HCT116 (cell line): ENCODE results near the gene RCL1. TPM values are rescaled to one million over a fixed set of nuclear protein-coding genes. Genes with fewer than 3 reads are reported as not detected.

Source experiments
- ATAC-seq: fragments of 200-7000 bp; cut with Tn5 transposase; 2 replicates; pipeline ENCODE4 v1.9.1; 2020; ENCODE audit warnings: mild to moderate bottlenecking, moderate library complexity
- BruUV-seq: library from RNA; stranded (reverse); fragments of 400-500 nt; replicated peaks from 2 replicates; lab custom pipeline; 2021; lab: Mats Ljungman, UMichigan
- CTCF ChIA-PET: fragments of 300-600 bp; sonication (Branson Sonifier 250); formaldehyde crosslinking; loops from one replicate; lab custom pipeline; 2021; ENCODE audit warnings: antibody characterized with exemption; lab: Charles Lee
- POLR2A ChIA-PET: fragments of 300-600, 350-600 bp; sonication (Branson Sonifier 250); formaldehyde crosslinking; loops from one replicate; lab custom pipeline; 2021; ENCODE audit warnings: antibody characterized with exemption; lab: Charles Lee
- RAD21 ChIA-PET, 2 experiments: fragments of 300-600 bp; sonication (Branson Sonifier 250); formaldehyde crosslinking; loops; one replicate each; lab custom pipeline; 2023; ENCODE audit warnings: low total read pairs in 2 of 2; ENCODE audit not compliant: uncharacterized antibody in 2 of 2, unreplicated experiment in 2 of 2, low non-redundant PET in 1 of 2; lab: Charles Lee
- DNase-seq: peaks from one replicate; pipeline ENCODE4 v3.0.0-alpha.2; 2010; ENCODE audit warnings: low read depth, low spot score
- H2AFZ ChIP-seq: fragments of 200-600 bp; shearing (Covaris generic), sonication (generic); 2 replicates; pipeline ENCODE4 v1.6.1; 2017; ENCODE audit warnings: low read depth, mixed run types, mixed read lengths, antibody characterized with exemption, low read length; ENCODE audit not compliant: poor library complexity, severe bottlenecking
- H3K27ac ChIP-seq: 2 replicates; pipeline ENCODE4 v1.5.1; 2012; ENCODE audit warnings: low read depth, low read length
- H3K27me3 ChIP-seq: fragments of 200-600 bp; sonication (generic); 2 replicates; pipeline ENCODE4 v1.6.1; 2016; ENCODE audit warnings: mixed run types, low read length, mixed read lengths; ENCODE audit not compliant: insufficient read depth
- H3K36me3 ChIP-seq, 2 experiments: fragments of 200-500 bp in 1 of 2; fragments of 200-600 bp in 1 of 2; sonication (Bioruptor generic) in 1 of 2; sonication (generic) in 1 of 2; 2 replicates each; pipeline versions ENCODE4 v1.5.1 to v1.6.1; 2014 to 2016; ENCODE audit warnings: low read length in 2 of 2, inconsistent platforms in 1 of 2, mixed read lengths in 1 of 2, mixed run types in 1 of 2; ENCODE audit not compliant: insufficient read depth in 2 of 2, control insufficient read depth in 1 of 2
- H3K4me1 ChIP-seq, 2 experiments: fragments of 200-600 bp in 1 of 2; sonication (generic) in 1 of 2; 2 replicates each; pipeline versions ENCODE4 v1.5.1 to v1.6.1; 2012 to 2017; ENCODE audit warnings: low read length in 2 of 2, inconsistent platforms in 1 of 2, mild to moderate bottlenecking in 1 of 2, mixed read lengths in 1 of 2, mixed run types in 1 of 2, moderate library complexity in 1 of 2; ENCODE audit not compliant: insufficient read depth in 2 of 2, control insufficient read depth in 1 of 2
- H3K4me2 ChIP-seq: fragments of 200-600 bp; sonication (generic); 2 replicates; pipeline ENCODE4 v1.6.1; 2017; ENCODE audit warnings: mixed run types, low read length, mixed read lengths
- H3K4me3 ChIP-seq, 2 experiments: fragments of 200-600 bp in 1 of 2; sonication (generic) in 1 of 2; replicated peaks in 1 of 2; 2 replicates each; pipeline ENCODE4 v1.5.1; 2011 to 2016; ENCODE audit warnings: low read length in 2 of 2, control low read depth in 1 of 2, low read depth in 1 of 2, mild to moderate bottlenecking in 1 of 2, mixed read lengths in 1 of 2, mixed run types in 1 of 2
- H3K79me2 ChIP-seq: fragments of 200-600 bp; sonication (generic); 2 replicates; pipeline ENCODE4 v1.6.1; 2017; ENCODE audit warnings: mild to moderate bottlenecking, mixed run types, low read length, moderate library complexity, mixed read lengths; ENCODE audit not compliant: insufficient read depth
- H3K9ac ChIP-seq: fragments of 200-600 bp; sonication (generic); 2 replicates; pipeline ENCODE4 v1.6.1; 2016; ENCODE audit warnings: low read length, mixed read lengths
- H3K9me2 ChIP-seq: fragments of 200-600 bp; sonication (generic), shearing (Covaris generic); 2 replicates; pipeline ENCODE4 v1.6.1; 2017; ENCODE audit warnings: mixed run types, mild to moderate bottlenecking, moderate library complexity; ENCODE audit not compliant: insufficient read depth
- H3K9me3 ChIP-seq, 2 experiments: fragments of 200-500 bp in 1 of 2; fragments of 200-600 bp in 1 of 2; sonication (Bioruptor generic) in 1 of 2; sonication (generic) in 1 of 2; 2 replicates each; pipeline ENCODE4 v1.6.1; 2014 to 2017; ENCODE audit warnings: low read length in 2 of 2, mixed read lengths in 2 of 2, inconsistent platforms in 1 of 2, low read depth in 1 of 2, mild to moderate bottlenecking in 1 of 2, mixed run types in 1 of 2, moderate library complexity in 1 of 2; ENCODE audit not compliant: control insufficient read depth in 1 of 2, insufficient read depth in 1 of 2
- H4K20me1 ChIP-seq: fragments of 200-600 bp; sonication (generic), shearing (Covaris generic); 2 replicates; pipeline ENCODE4 v1.6.1; 2017; ENCODE audit warnings: mixed run types, mild to moderate bottlenecking, moderate library complexity; ENCODE audit not compliant: insufficient read depth
- ATF3 ChIP-seq: IDR thresholded peaks from 2 replicates; pipeline ENCODE4 v1.6.1; 2012
- CBX3 ChIP-seq: IDR thresholded peaks from 2 replicates; pipeline ENCODE4 v1.6.1; 2012; ENCODE audit warnings: low read depth
- CEBPB ChIP-seq: IDR thresholded peaks from 2 replicates; pipeline ENCODE4 v1.6.1; 2012; ENCODE audit warnings: low read depth
- CTCF ChIP-seq, 3 experiments: fragments of 200-600 bp in 1 of 3; sonication (generic) in 1 of 3; IDR thresholded peaks in 2 of 3; conservative IDR thresholded peaks in 1 of 3; 2 replicates each; pipeline ENCODE4 v1.5.1; 2012 to 2017; ENCODE audit warnings: low read depth in 2 of 3, low read length in 2 of 3, antibody characterized with exemption in 1 of 3, borderline replicate concordance in 1 of 3, control low read depth in 1 of 3, mild to moderate bottlenecking in 1 of 3, mixed read lengths in 1 of 3, mixed run types in 1 of 3, moderate library complexity in 1 of 3; ENCODE audit not compliant: insufficient read depth in 1 of 3
- EGR1 ChIP-seq: IDR thresholded peaks from 2 replicates; pipeline ENCODE4 v1.6.1; 2012; ENCODE audit warnings: low read depth
- ELF1 ChIP-seq: IDR thresholded peaks from 2 replicates; pipeline ENCODE4 v1.6.1; 2012; ENCODE audit warnings: low read depth, borderline replicate concordance
- EZH2 ChIP-seq: fragments of 200-600 bp; sonication (generic); IDR thresholded peaks from 2 replicates; pipeline ENCODE4 v1.6.1; 2017; ENCODE audit warnings: antibody characterized with exemption, mixed run types
- EZH2phosphoT487 ChIP-seq: fragments of 200-600 bp; IDR thresholded peaks from 2 replicates; pipeline ENCODE4 v1.6.1; 2018; ENCODE audit warnings: antibody characterized with exemption, borderline replicate concordance
- FOSL1 ChIP-seq: IDR thresholded peaks from 2 replicates; pipeline ENCODE4 v1.6.1; 2012; ENCODE audit warnings: low read depth
- JUND ChIP-seq: IDR thresholded peaks from 2 replicates; pipeline ENCODE4 v1.6.1; 2012
- MAX ChIP-seq: IDR thresholded peaks from 2 replicates; pipeline ENCODE4 v1.6.1; 2012
- POLR2A ChIP-seq: IDR thresholded peaks from 2 replicates; pipeline ENCODE4 v1.7.0; 2011; ENCODE audit warnings: borderline replicate concordance; ENCODE audit not compliant: insufficient read depth, insufficient read length; ENCODE audit errors: extremely low read depth
- POLR2AphosphoS5 ChIP-seq: IDR thresholded peaks from 2 replicates; pipeline ENCODE4 v1.6.1; 2011; ENCODE audit warnings: mild to moderate bottlenecking, low read depth, low read length, moderate library complexity
- RAD21 ChIP-seq: IDR thresholded peaks from 2 replicates; pipeline ENCODE4 v1.6.1; 2012; ENCODE audit warnings: low read depth, mild to moderate bottlenecking
- REST ChIP-seq: IDR thresholded peaks from 2 replicates; pipeline ENCODE4 v1.6.1; 2012; ENCODE audit warnings: low read depth
- SIN3A ChIP-seq: IDR thresholded peaks from 2 replicates; pipeline ENCODE4 v1.6.1; 2012; ENCODE audit warnings: low read depth
- SRF ChIP-seq: IDR thresholded peaks from 2 replicates; pipeline ENCODE4 v1.6.1; 2012; ENCODE audit warnings: low read depth
- TCF7L2 ChIP-seq: IDR thresholded peaks from 2 replicates; pipeline ENCODE4 v1.7.0; 2011; ENCODE audit warnings: borderline replicate concordance, inconsistent platforms; ENCODE audit not compliant: insufficient read depth, insufficient read length; ENCODE audit errors: extremely low read depth
- YY1 ChIP-seq: IDR thresholded peaks from 2 replicates; pipeline ENCODE4 v1.6.1; 2011; ENCODE audit warnings: low read length, low read depth, moderate library complexity, mild to moderate bottlenecking; ENCODE audit not compliant: insufficient replicate concordance; ENCODE audit errors: extremely low read depth
- ZFX ChIP-seq: fragments of 450-650 bp; IDR thresholded peaks from 2 replicates; pipeline ENCODE4 v1.6.1; 2017
- intact Hi-C: fragments of 100-400 bp; cut with micrococcal nuclease; formaldehyde crosslinking; loops from 2 replicates; pipeline ENCODE4 v1.10.0; 2022
- total RNA-seq: library from RNA; stranded (reverse); gene quantifications from one replicate; pipeline ENCODE4 v1.2.1, GENCODE V29; 2021; ENCODE audit not compliant: unreplicated experiment

The RCL1 gene
- total RNA-seq, 1 experiment from 2014 or later, result 29.9 TPM

- H3K9me3 ChIP-seq, result no peaks in the 10 kb centered on the region
- no peak overlapping the region for H3K9ac ChIP-seq
- H3K27me3 ChIP-seq, result no peaks in the 10 kb centered on the region
- no peaks in the 10 kb centered on the region for H4K20me1 ChIP-seq
- CTCF ChIA-PET, result no interaction called here
- BruUV-seq, result no TSS peak
- intact Hi-C loops, result no loop called here
- H3K4me2 ChIP-seq, result no peak overlapping the region
- ATAC-seq (no peak), DNase-seq (no peak)
- TF ChIP-seq TCF7L2, result no peak
- no peak for TF ChIP-seq MAX
- no peak for TF ChIP-seq CTCF (IDR thresholded peaks at IDR 0.05 in 2 of 3, conservative IDR thresholded peaks at IDR 0.05 in 1 of 3; ENCODE audit: borderline replicate concordance in 1 of 3, insufficient read depth in 1 of 3, low read depth in 2 of 3, low read length in 2 of 3)
- no peak for TF ChIP-seq ELF1
- TF ChIP-seq REST, result no peak
- TF ChIP-seq SIN3A, result no peak
- no peak for TF ChIP-seq ZFX
- TF ChIP-seq CBX3, result no peak
- no peak for TF ChIP-seq CEBPB
- no peak for TF ChIP-seq JUND
- no peak for TF ChIP-seq ATF3
- no peak for TF ChIP-seq EZH2
- TF ChIP-seq FOSL1, result no peak
- no peak for TF ChIP-seq EGR1
- no peak for TF ChIP-seq EZH2phosphoT487
- TF ChIP-seq POLR2A, result no peak
- no peak for TF ChIP-seq SRF
- no peak for TF ChIP-seq YY1
- no peak for TF ChIP-seq POLR2AphosphoS5
- no peak for TF ChIP-seq RAD21
- RAD21 ChIA-PET, result no interaction called here
- POLR2A ChIA-PET, result no interaction called here
- H3K9me2 ChIP-seq, result no peaks in the 10 kb centered on the region
- no peaks in the 10 kb centered on the region for H3K79me2 ChIP-seq
- no peak overlapping the region for H2AFZ ChIP-seq
- H3K27ac ChIP-seq, result no peak overlapping the region
- H3K36me3 ChIP-seq, result no peaks in the 10 kb centered on the region
- no peaks in the 10 kb centered on the region for H3K4me1 ChIP-seq
- H3K4me3 ChIP-seq, result no peak overlapping the region
Observed at GRCh38 chr9:4886698-4887097, 94.0 kb downstream of the RCL1 start.
